Ishikawa (cell line): ENCODE measurements around the gene ARHGEF1.

ENCODE experiments used
- CEBPB ChIP-seq: IDR thresholded peaks from 2 replicates; pipeline ENCODE4 v1.6.1; 2012
- EP300 ChIP-seq: IDR thresholded peaks from 2 replicates; pipeline ENCODE4 v1.6.1; 2012; ENCODE audit warnings: borderline replicate concordance
- NFIC ChIP-seq: IDR thresholded peaks from 2 replicates; pipeline ENCODE4 v1.6.1; 2012
- RAD21 ChIP-seq: IDR thresholded peaks from 2 replicates; pipeline ENCODE4 v1.6.1; 2012; ENCODE audit warnings: low read depth
- TAF1 ChIP-seq: IDR thresholded peaks from 2 replicates; pipeline ENCODE4 v1.6.1; 2012; ENCODE audit warnings: low read depth, mild to moderate bottlenecking
- TCF12 ChIP-seq: IDR thresholded peaks from 2 replicates; pipeline ENCODE4 v1.6.1; 2012; ENCODE audit warnings: low read depth
- YY1 ChIP-seq: IDR thresholded peaks from 2 replicates; pipeline ENCODE4 v1.6.1; 2012; ENCODE audit warnings: low read depth
- ZBTB7A ChIP-seq: IDR thresholded peaks from 2 replicates; pipeline ENCODE4 v1.6.1; 2012; ENCODE audit warnings: low read depth
- TF ChIP-seq, protein P1 (sequence below): IDR thresholded peaks from 2 replicates; pipeline ENCODE4 v1.6.1; 2012
- TF ChIP-seq, protein P2 (sequence below): IDR thresholded peaks from 2 replicates; pipeline ENCODE4 v1.6.1; 2012; ENCODE audit warnings: low read depth, mild to moderate bottlenecking

DNA sequence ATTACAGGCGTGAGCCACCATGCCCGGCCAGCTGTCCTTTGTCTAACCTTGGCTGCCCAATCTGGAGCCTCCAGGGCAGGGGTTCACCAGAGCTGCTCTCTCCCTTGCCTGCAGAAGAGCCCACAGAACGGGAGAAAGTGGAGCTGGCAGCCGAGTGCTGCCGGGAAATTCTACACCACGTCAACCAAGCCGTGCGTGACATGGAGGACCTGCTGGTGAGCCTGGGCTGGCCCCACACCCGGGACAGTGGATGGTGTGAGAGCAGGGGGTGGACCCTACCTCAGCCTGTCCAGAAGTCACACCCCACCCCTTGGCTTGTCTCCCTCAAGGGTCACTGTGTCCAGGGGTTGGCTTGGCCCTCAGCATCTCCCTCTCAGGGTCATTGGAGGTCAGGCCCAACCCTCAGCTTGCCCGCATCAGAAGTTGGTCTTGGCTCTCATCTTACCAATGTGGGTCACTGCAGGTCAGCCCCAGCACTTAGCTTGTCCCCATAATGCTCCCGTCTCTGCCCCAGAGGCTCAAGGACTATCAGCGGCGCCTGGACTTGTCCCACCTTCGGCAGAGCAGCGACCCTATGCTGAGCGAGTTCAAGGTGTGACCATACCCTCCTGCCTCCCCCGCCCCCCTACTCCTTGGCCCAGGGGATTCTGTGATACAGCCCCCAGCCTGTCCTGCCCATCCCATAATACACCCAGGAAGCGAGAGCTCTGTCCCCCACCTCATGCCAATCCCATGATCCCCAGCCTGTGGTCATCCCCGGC, 20.4 kb downstream of the ARHGEF1 start:
- TF ChIP-seq TCF12 (no peak), NFIC (no peak), TAF1 (no peak), YY1 (no peak), RAD21 (no peak), CEBPB (no peak), ZBTB7A (no peak), EP300 (no peak)
- TF ChIP-seq, protein P1, sequence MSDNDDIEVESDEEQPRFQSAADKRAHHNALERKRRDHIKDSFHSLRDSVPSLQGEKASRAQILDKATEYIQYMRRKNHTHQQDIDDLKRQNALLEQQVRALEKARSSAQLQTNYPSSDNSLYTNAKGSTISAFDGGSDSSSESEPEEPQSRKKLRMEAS, result no peak
- TF ChIP-seq, protein P2, sequence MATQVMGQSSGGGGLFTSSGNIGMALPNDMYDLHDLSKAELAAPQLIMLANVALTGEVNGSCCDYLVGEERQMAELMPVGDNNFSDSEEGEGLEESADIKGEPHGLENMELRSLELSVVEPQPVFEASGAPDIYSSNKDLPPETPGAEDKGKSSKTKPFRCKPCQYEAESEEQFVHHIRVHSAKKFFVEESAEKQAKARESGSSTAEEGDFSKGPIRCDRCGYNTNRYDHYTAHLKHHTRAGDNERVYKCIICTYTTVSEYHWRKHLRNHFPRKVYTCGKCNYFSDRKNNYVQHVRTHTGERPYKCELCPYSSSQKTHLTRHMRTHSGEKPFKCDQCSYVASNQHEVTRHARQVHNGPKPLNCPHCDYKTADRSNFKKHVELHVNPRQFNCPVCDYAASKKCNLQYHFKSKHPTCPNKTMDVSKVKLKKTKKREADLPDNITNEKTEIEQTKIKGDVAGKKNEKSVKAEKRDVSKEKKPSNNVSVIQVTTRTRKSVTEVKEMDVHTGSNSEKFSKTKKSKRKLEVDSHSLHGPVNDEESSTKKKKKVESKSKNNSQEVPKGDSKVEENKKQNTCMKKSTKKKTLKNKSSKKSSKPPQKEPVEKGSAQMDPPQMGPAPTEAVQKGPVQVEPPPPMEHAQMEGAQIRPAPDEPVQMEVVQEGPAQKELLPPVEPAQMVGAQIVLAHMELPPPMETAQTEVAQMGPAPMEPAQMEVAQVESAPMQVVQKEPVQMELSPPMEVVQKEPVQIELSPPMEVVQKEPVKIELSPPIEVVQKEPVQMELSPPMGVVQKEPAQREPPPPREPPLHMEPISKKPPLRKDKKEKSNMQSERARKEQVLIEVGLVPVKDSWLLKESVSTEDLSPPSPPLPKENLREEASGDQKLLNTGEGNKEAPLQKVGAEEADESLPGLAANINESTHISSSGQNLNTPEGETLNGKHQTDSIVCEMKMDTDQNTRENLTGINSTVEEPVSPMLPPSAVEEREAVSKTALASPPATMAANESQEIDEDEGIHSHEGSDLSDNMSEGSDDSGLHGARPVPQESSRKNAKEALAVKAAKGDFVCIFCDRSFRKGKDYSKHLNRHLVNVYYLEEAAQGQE, result no peak
